HCT116 (cell line): ENCODE measurements around the gene KLF2.

Experiments used
- CTCF ChIP-seq, 3 experiments: fragments of 200-600 bp in 1 of 3; sonication (generic) in 1 of 3; IDR thresholded peaks in 2 of 3; conservative IDR thresholded peaks in 1 of 3; 2 replicates each; pipeline ENCODE4 v1.5.1; 2012 to 2017; ENCODE audit warnings: low read depth in 2 of 3, low read length in 2 of 3, antibody characterized with exemption in 1 of 3, borderline replicate concordance in 1 of 3, control low read depth in 1 of 3, mild to moderate bottlenecking in 1 of 3, mixed read lengths in 1 of 3, mixed run types in 1 of 3, moderate library complexity in 1 of 3; ENCODE audit not compliant: insufficient read depth in 1 of 3
- EZH2 ChIP-seq: fragments of 200-600 bp; sonication (generic); IDR thresholded peaks from 2 replicates; pipeline ENCODE4 v1.6.1; 2017; ENCODE audit warnings: antibody characterized with exemption, mixed run types
- MAX ChIP-seq: IDR thresholded peaks from 2 replicates; pipeline ENCODE4 v1.6.1; 2012
- POLR2A ChIP-seq: IDR thresholded peaks from 2 replicates; pipeline ENCODE4 v1.7.0; 2011; ENCODE audit warnings: borderline replicate concordance; ENCODE audit not compliant: insufficient read depth, insufficient read length; ENCODE audit errors: extremely low read depth
- POLR2AphosphoS5 ChIP-seq: IDR thresholded peaks from 2 replicates; pipeline ENCODE4 v1.6.1; 2011; ENCODE audit warnings: mild to moderate bottlenecking, low read depth, low read length, moderate library complexity
- SIN3A ChIP-seq: IDR thresholded peaks from 2 replicates; pipeline ENCODE4 v1.6.1; 2012; ENCODE audit warnings: low read depth
- SP1 ChIP-seq: IDR thresholded peaks from 2 replicates; pipeline ENCODE4 v1.6.1; 2012; ENCODE audit warnings: low read depth
- SRF ChIP-seq: IDR thresholded peaks from 2 replicates; pipeline ENCODE4 v1.6.1; 2012; ENCODE audit warnings: low read depth
- ZBTB33 ChIP-seq: IDR thresholded peaks from 2 replicates; pipeline ENCODE4 v1.6.1; 2011; ENCODE audit warnings: mild to moderate bottlenecking, low read length, moderate library complexity; ENCODE audit not compliant: insufficient replicate concordance; ENCODE audit errors: extremely low read depth
- ZFX ChIP-seq: fragments of 450-650 bp; IDR thresholded peaks from 2 replicates; pipeline ENCODE4 v1.6.1; 2017

GRCh38 chr19:16297575-16298178 lies 26.9 kb upstream of the KLF2 start:
- no peak for TF ChIP-seq POLR2A
- TF ChIP-seq CTCF (IDR thresholded peaks at IDR 0.05 in 2 of 3, conservative IDR thresholded peaks at IDR 0.05 in 1 of 3; ENCODE audit: borderline replicate concordance in 1 of 3, insufficient read depth in 1 of 3, low read depth in 2 of 3, low read length in 2 of 3) = no peak
- peak; percentile 53 for TF ChIP-seq POLR2AphosphoS5
- peak; percentile 64 for TF ChIP-seq MAX
- TF ChIP-seq EZH2 = no peak
- TF ChIP-seq SP1 = peak; percentile 90
- no peak for TF ChIP-seq SRF
- no peak for TF ChIP-seq ZBTB33
- TF ChIP-seq SIN3A = no peak; the same call in 1 of the 2 replicates
- no peak for TF ChIP-seq ZFX
